OCI-LY7 (cell line): Measurements from ENCODE around the gene KRT76. TPM values are rescaled to one million over a fixed set of nuclear protein-coding genes. Genes with fewer than 3 reads are reported as not detected.

Experiments
- BruUV-seq: library from RNA; stranded (reverse); fragments of 400-500 nt; replicated peaks from 2 replicates; lab custom pipeline; 2021; lab: Mats Ljungman, UMichigan
- CTCF ChIA-PET: fragments of 300-600 bp; sonication (Branson Sonifier 250); formaldehyde crosslinking; loops from one replicate; lab custom pipeline; 2022; ENCODE audit warnings: antibody characterized with exemption; ENCODE audit not compliant: unreplicated experiment; lab: Charles Lee
- POLR2A ChIA-PET: fragments of 300-600 bp; sonication (Branson Sonifier 250); formaldehyde crosslinking; loops from one replicate; lab custom pipeline; 2022; ENCODE audit warnings: antibody characterized with exemption; lab: Charles Lee
- DNase-seq: peaks from one replicate; pipeline ENCODE4 v3.0.0-alpha.2; 2015; ENCODE audit warnings: low spot score
- H2AFZ ChIP-seq: fragments of 200-600 bp; sonication (generic), shearing (Covaris generic); 2 replicates; pipeline ENCODE4 v1.6.1; 2014; ENCODE audit warnings: mild to moderate bottlenecking, antibody characterized with exemption, low read length, moderate library complexity
- H3K27ac ChIP-seq: fragments of 200-600 bp; sonication (generic); 2 replicates; pipeline ENCODE4 v1.5.1; 2014; ENCODE audit warnings: mixed run types, low read depth, mild to moderate bottlenecking, moderate library complexity, low read length, inconsistent platforms; ENCODE audit not compliant: poor library complexity, severe bottlenecking
- H3K36me3 ChIP-seq: fragments of 200-600 bp; sonication (generic); 2 replicates; pipeline ENCODE4 v1.6.1; 2014; ENCODE audit warnings: mild to moderate bottlenecking, antibody characterized with exemption, low read length, moderate library complexity, mixed read lengths; ENCODE audit not compliant: insufficient read depth
- H3K4me1 ChIP-seq: fragments of 200-600 bp; sonication (generic); 2 replicates; pipeline ENCODE4 v1.5.1; 2014; ENCODE audit warnings: mild to moderate bottlenecking, low read length; ENCODE audit not compliant: insufficient read depth, poor library complexity, severe bottlenecking
- H3K4me2 ChIP-seq: fragments of 200-600 bp; sonication (generic); 2 replicates; pipeline ENCODE4 v1.6.1; 2014; ENCODE audit warnings: mild to moderate bottlenecking, low read length
- H3K4me3 ChIP-seq: fragments of 200-600 bp; sonication (generic); 2 replicates; pipeline ENCODE4 v1.5.1; 2014; ENCODE audit warnings: mild to moderate bottlenecking, low read depth, low read length; ENCODE audit not compliant: poor library complexity, severe bottlenecking
- H3K79me2 ChIP-seq: fragments of 200-600 bp; sonication (generic); 2 replicates; pipeline ENCODE4 v1.6.1; 2016; ENCODE audit warnings: low read depth, mild to moderate bottlenecking, low read length, moderate library complexity, mixed read lengths; ENCODE audit not compliant: insufficient read depth
- H3K9me2 ChIP-seq: fragments of 200-600 bp; sonication (generic); 2 replicates; pipeline ENCODE4 v1.6.1; 2016; ENCODE audit warnings: mild to moderate bottlenecking, low read length, mixed read lengths; ENCODE audit not compliant: insufficient read depth
- H3K9me3 ChIP-seq: fragments of 200-600 bp; sonication (generic); 2 replicates; pipeline ENCODE4 v1.6.1; 2014; ENCODE audit warnings: mild to moderate bottlenecking, mixed run types, low read length, mixed read lengths
- H4K20me1 ChIP-seq: fragments of 200-600 bp; sonication (generic); 2 replicates; pipeline ENCODE4 v1.6.1; 2014; ENCODE audit warnings: mild to moderate bottlenecking, antibody characterized with exemption, low read length, moderate library complexity, mixed read lengths; ENCODE audit not compliant: insufficient read depth
- EZH2phosphoT487 ChIP-seq: fragments of 200-600 bp; sonication (generic); IDR thresholded peaks from 2 replicates; pipeline ENCODE4 v1.6.1; 2018; ENCODE audit warnings: low read depth, borderline replicate concordance, mild to moderate bottlenecking, mixed run types, antibody characterized with exemption, low read length, moderate library complexity, mixed read lengths
- intact Hi-C: fragments of 100-400 bp; cut with micrococcal nuclease; formaldehyde crosslinking; loops from one replicate; pipeline ENCODE4 v1.10.0; 2022; ENCODE audit not compliant: unreplicated experiment
- total RNA-seq, 2 experiments: library from RNA; depleted of rRNA in 1 of 2; stranded (reverse); fragments of >200 nt in 1 of 2; shearing (Covaris generic) in 1 of 2; gene quantifications; 2 replicates each; pipeline ENCODE4 v1.2.3, GENCODE V29; 2014 to 2022
- TF ChIP-seq, protein P1 (sequence below): fragments of 200-600 bp; sonication (generic); conservative IDR thresholded peaks from 2 replicates; pipeline ENCODE4 v1.5.1; 2014; ENCODE audit warnings: mild to moderate bottlenecking, antibody characterized with exemption, low read length, moderate library complexity, mixed read lengths

KRT76 gene
- total RNA-seq, 2 experiments from 2014 or later = not detected

DNA sequence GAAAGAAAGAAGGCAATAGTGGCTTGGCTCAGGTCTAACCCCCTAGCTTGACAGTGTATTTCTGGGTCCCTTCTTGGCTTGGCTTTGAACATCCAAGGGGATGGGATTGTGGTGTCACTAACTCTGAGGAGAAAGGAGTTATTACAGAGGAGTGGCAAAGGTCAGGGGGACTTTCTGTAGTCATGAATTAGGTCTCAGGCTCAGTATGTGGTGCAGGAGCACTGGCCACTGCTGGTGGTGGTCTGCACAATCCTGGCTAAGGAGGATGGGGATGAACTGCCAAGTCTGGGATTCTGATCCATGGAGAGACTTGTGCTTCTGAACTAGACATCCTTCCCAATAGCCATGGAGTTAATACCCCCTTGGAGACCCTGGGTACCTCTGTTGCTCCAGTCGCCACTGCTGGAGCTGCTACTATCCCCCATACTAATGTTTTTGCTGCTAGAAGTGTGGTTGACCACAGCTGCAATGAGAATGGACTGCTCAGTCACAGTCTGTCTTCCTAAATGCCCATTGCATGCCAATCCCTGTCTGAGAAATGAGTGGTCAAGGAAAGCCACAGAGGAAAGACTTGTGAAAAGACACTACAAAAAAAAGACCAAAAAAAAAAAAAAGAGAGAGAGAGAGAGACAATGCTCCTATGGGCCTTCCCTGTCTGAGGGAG is 32.5 kb downstream of the KRT76 start:
- H3K9me2 ChIP-seq = no peaks in the 10 kb centered on the region
- ChIA-PET CTCF (no interaction called here), POLR2A (no interaction called here)
- H3K36me3 ChIP-seq = no peaks in the 10 kb centered on the region
- no peaks in the 10 kb centered on the region for H3K4me1 ChIP-seq
- TF ChIP-seq EZH2phosphoT487 = no peak
- TF ChIP-seq, protein P1, sequence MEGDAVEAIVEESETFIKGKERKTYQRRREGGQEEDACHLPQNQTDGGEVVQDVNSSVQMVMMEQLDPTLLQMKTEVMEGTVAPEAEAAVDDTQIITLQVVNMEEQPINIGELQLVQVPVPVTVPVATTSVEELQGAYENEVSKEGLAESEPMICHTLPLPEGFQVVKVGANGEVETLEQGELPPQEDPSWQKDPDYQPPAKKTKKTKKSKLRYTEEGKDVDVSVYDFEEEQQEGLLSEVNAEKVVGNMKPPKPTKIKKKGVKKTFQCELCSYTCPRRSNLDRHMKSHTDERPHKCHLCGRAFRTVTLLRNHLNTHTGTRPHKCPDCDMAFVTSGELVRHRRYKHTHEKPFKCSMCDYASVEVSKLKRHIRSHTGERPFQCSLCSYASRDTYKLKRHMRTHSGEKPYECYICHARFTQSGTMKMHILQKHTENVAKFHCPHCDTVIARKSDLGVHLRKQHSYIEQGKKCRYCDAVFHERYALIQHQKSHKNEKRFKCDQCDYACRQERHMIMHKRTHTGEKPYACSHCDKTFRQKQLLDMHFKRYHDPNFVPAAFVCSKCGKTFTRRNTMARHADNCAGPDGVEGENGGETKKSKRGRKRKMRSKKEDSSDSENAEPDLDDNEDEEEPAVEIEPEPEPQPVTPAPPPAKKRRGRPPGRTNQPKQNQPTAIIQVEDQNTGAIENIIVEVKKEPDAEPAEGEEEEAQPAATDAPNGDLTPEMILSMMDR = no peak
- H3K4me2 ChIP-seq = no peak overlapping the region
- no peaks in the 10 kb centered on the region for H3K9me3 ChIP-seq
- H3K27ac ChIP-seq = no peak overlapping the region
- no peak overlapping the region for H2AFZ ChIP-seq
- BruUV-seq = no TSS peak
- H3K4me3 ChIP-seq = no peak overlapping the region
- no peaks in the 10 kb centered on the region for H3K79me2 ChIP-seq
- intact Hi-C loops = no loop called here
- DNase-seq = no peak
- H4K20me1 ChIP-seq = no peaks in the 10 kb centered on the region

DNA sequence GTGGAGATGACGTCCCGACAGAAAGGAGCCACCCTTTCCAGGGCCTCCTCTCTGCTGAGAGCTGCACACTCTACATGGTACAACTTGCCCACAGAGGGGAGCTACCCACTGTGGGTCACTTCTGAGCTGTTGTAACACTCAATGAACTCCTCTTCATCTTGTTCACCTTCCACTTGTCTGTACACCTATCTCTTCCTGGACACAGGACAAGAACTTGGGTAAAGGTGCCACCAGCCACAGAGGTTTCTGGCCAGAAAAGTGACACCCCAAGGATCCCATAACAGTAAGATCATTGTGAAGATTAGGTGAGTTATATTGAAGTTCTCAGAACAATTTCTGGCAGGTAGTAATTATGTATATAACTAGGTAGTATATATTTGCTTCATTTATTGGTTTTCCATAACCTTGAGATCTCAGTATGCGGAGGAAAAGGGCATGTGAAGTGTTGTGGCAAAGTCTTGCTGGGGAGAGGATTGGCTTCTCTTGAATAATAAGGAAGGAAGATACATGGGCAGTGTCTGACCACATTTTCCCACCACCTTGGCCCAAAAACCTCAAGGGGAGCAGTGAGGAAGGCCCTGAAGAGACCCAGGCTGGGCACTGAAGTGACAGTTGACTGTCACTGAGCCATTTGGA is 34.2 kb downstream of the KRT76 start:
- ChIA-PET POLR2A (no interaction called here), CTCF (no interaction called here)
- no peaks in the 10 kb centered on the region for H4K20me1 ChIP-seq
- H3K36me3 ChIP-seq = no peaks in the 10 kb centered on the region
- DNase-seq = no peak
- BruUV-seq = no TSS peak
- H3K9me3 ChIP-seq = no peaks in the 10 kb centered on the region
- no peaks in the 10 kb centered on the region for H3K9me2 ChIP-seq
- H3K4me1 ChIP-seq = no peaks in the 10 kb centered on the region
- H3K4me2 ChIP-seq = no peak overlapping the region
- no peak overlapping the region for H3K27ac ChIP-seq
- H3K4me3 ChIP-seq = no peak overlapping the region
- H2AFZ ChIP-seq = no peak overlapping the region
- no peaks in the 10 kb centered on the region for H3K79me2 ChIP-seq
- intact Hi-C loops = no loop called here
- TF ChIP-seq, protein P1 = no peak
- TF ChIP-seq EZH2phosphoT487 = no peak

DNA sequence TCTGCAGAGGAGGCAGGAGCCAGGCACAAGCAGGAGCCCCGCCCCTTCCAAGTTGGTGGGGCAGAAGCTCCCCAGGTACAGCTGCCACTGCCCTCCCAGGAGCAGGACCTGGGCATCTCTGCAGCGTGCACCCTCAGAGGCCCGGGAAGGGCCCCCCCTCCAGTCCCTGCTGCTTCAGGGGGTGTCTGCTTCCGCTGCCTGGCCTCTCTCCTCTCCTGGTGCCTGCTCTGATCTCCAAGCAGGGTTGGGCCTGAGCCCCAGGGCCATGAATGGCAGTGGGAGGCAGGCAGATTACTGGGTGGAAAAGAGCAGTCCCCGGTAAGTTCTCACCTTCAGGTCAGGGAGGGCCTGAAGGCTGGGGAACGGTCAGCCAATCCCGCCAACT is 35.0 kb downstream of the KRT76 start:
- H3K4me2 ChIP-seq = no peak overlapping the region
- no peaks in the 10 kb centered on the region for H4K20me1 ChIP-seq
- H3K27ac ChIP-seq = no peak overlapping the region
- intact Hi-C loops = no loop called here
- no peaks in the 10 kb centered on the region for H3K9me3 ChIP-seq
- no peaks in the 10 kb centered on the region for H3K36me3 ChIP-seq
- H3K4me1 ChIP-seq = no peaks in the 10 kb centered on the region
- no peaks in the 10 kb centered on the region for H3K9me2 ChIP-seq
- ChIA-PET CTCF (no interaction called here), POLR2A (no interaction called here)
- no peak for TF ChIP-seq EZH2phosphoT487
- TF ChIP-seq, protein P1 = no peak
- H2AFZ ChIP-seq = no peak overlapping the region
- BruUV-seq = no TSS peak
- no peak for DNase-seq
- no peaks in the 10 kb centered on the region for H3K79me2 ChIP-seq
- H3K4me3 ChIP-seq = no peak overlapping the region
